IMR-90 (cell line): ENCODE measurements around the gene ZBTB38. TPM values are rescaled to one million over a fixed set of nuclear protein-coding genes. Genes with fewer than 3 reads are reported as not detected.

Experiments
- ATAC-seq: fragments of 200-7000 bp; cut with Tn5 transposase; 2 replicates; pipeline ENCODE4 v1.9.1; 2020; ENCODE audit warnings: low read depth, mild to moderate bottlenecking, moderate library complexity
- BruUV-seq: library from RNA; stranded (reverse); fragments of 400-500 nt; replicated peaks from 2 replicates; lab custom pipeline; 2021; lab: Mats Ljungman, UMichigan
- CTCF ChIA-PET: fragments of 300-600 bp; formaldehyde crosslinking; extraction: SDS; loops from one replicate; lab custom pipeline; 2021; ENCODE audit warnings: antibody characterized with exemption; lab: Yijun Ruan, JAX
- POLR2A ChIA-PET: fragments of 300-600 bp; sonication (Branson Sonifier 250); formaldehyde crosslinking; loops from one replicate; lab custom pipeline; 2022; ENCODE audit warnings: antibody characterized with exemption; ENCODE audit not compliant: unreplicated experiment; lab: Charles Lee
- DNase-seq: peaks from one replicate; pipeline ENCODE4 v3.0.0; 2013
- H2AFZ ChIP-seq: replicated peaks from 2 replicates; pipeline ENCODE3; 2013; ENCODE audit warnings: low read length, mild to moderate bottlenecking; ENCODE audit not compliant: poor library complexity
- H2AK5ac ChIP-seq: 2 replicates; pipeline ENCODE4 v1.6.1; 2013; ENCODE audit warnings: low read depth, low read length, inconsistent platforms
- H2AK9ac ChIP-seq: replicated peaks from 2 replicates; pipeline ENCODE3; 2013; ENCODE audit warnings: mild to moderate bottlenecking, low read depth, low read length, moderate library complexity; ENCODE audit not compliant: poor library complexity
- H2BK120ac ChIP-seq: 2 replicates; pipeline ENCODE4 v1.6.1; 2013; ENCODE audit warnings: low read depth, low read length, inconsistent platforms
- H2BK15ac ChIP-seq: 3 replicates; pipeline ENCODE4 v1.6.1; 2013; ENCODE audit warnings: low read depth, low read length, inconsistent platforms
- H2BK20ac ChIP-seq: 2 replicates; pipeline ENCODE4 v1.6.1; 2013; ENCODE audit warnings: low read depth, mild to moderate bottlenecking, inconsistent platforms, low read length, moderate library complexity
- H2BK5ac ChIP-seq: 2 replicates; pipeline ENCODE4 v1.6.1; 2013; ENCODE audit warnings: mild to moderate bottlenecking, low read depth, low read length, inconsistent platforms; ENCODE audit not compliant: poor library complexity, severe bottlenecking
- H3K14ac ChIP-seq: replicated peaks from 2 replicates; pipeline ENCODE4 v1.6.1; 2013; ENCODE audit warnings: low read depth, low read length, inconsistent platforms
- H3K18ac ChIP-seq: 2 replicates; pipeline ENCODE4 v1.6.1; 2013; ENCODE audit warnings: low read depth, low read length, control low read depth
- H3K23ac ChIP-seq: 2 replicates; pipeline ENCODE4 v1.6.1; 2013; ENCODE audit warnings: low read depth, low read length, inconsistent platforms
- H3K27ac ChIP-seq: 2 replicates; pipeline ENCODE4 v1.5.1; 2013; ENCODE audit warnings: mild to moderate bottlenecking, control low read depth, low read length; ENCODE audit not compliant: insufficient read depth
- H3K27me3 ChIP-seq: 2 replicates; pipeline ENCODE4 v1.6.1; 2013; ENCODE audit warnings: low read length; ENCODE audit not compliant: control insufficient read depth, insufficient read depth
- H3K36me3 ChIP-seq: 2 replicates; pipeline ENCODE4 v1.6.1; 2013; ENCODE audit warnings: low read length, mixed read lengths; ENCODE audit not compliant: control insufficient read depth, insufficient read depth
- H3K4ac ChIP-seq: 2 replicates; pipeline ENCODE4 v1.6.1; 2013; ENCODE audit warnings: low read depth, low read length, inconsistent platforms
- H3K4me1 ChIP-seq: 2 replicates; pipeline ENCODE4 v1.6.1; 2013; ENCODE audit warnings: low read length, mixed read lengths; ENCODE audit not compliant: control insufficient read depth, insufficient read depth
- H3K4me2 ChIP-seq: 2 replicates; pipeline ENCODE4 v1.6.1; 2013; ENCODE audit warnings: low read depth, mild to moderate bottlenecking, control low read depth, low read length, moderate library complexity
- H3K4me3 ChIP-seq: 2 replicates; pipeline ENCODE4 v1.5.1; 2013; ENCODE audit warnings: low read depth, mild to moderate bottlenecking, control low read depth, low read length, moderate library complexity; ENCODE audit not compliant: insufficient read depth
- H3K56ac ChIP-seq: 2 replicates; pipeline ENCODE4 v1.6.1; 2013; ENCODE audit warnings: low read length, inconsistent platforms; ENCODE audit not compliant: insufficient read depth; ENCODE audit errors: extremely low read depth
- H3K79me1 ChIP-seq, 2 experiments: 2 replicates each; pipeline ENCODE4 v1.6.1; 2013; ENCODE audit warnings: low read length in 2 of 2, inconsistent platforms in 1 of 2, low read depth in 1 of 2
- H3K9ac ChIP-seq: 2 replicates; pipeline ENCODE4 v1.6.1; 2013; ENCODE audit warnings: low read depth, low read length, control low read depth
- H3K9me1 ChIP-seq: 2 replicates; pipeline ENCODE4 v1.6.1; 2013; ENCODE audit warnings: low read length, inconsistent platforms; ENCODE audit not compliant: insufficient read depth
- H3K9me3 ChIP-seq: 2 replicates; pipeline ENCODE4 v1.6.1; 2013; ENCODE audit warnings: low read length; ENCODE audit not compliant: control insufficient read depth, insufficient read depth
- H4K20me1 ChIP-seq: 2 replicates; pipeline ENCODE4 v1.6.1; 2013; ENCODE audit warnings: low read length, inconsistent platforms; ENCODE audit not compliant: insufficient read depth
- H4K5ac ChIP-seq: 2 replicates; pipeline ENCODE4 v1.6.1; 2013; ENCODE audit warnings: mild to moderate bottlenecking, low read depth, low read length, control low read depth
- H4K8ac ChIP-seq, 2 experiments: 2 replicates each; pipeline ENCODE4 v1.6.1; 2013; ENCODE audit warnings: low read depth in 2 of 2, low read length in 2 of 2, control low read depth in 1 of 2, inconsistent platforms in 1 of 2
- H4K91ac ChIP-seq: 2 replicates; pipeline ENCODE4 v1.6.1; 2013; ENCODE audit warnings: low read depth, low read length, inconsistent platforms; ENCODE audit not compliant: insufficient read depth
- BHLHE40 ChIP-seq: fragments of 150-350 bp; IDR thresholded peaks from 2 replicates; pipeline ENCODE4 v1.6.1; 2016; ENCODE audit warnings: mild to moderate bottlenecking, low read depth, low read length
- CEBPB ChIP-seq: IDR thresholded peaks from 2 replicates; pipeline ENCODE4 v1.6.1; 2012; ENCODE audit warnings: low read depth, low read length, improper control_type of control experiment
- CHD1 ChIP-seq: IDR thresholded peaks from 2 replicates; pipeline ENCODE4 v1.6.1; 2012; ENCODE audit warnings: low read depth, low read length, improper control_type of control experiment
- ELK1 ChIP-seq: fragments of 150-350 bp; IDR thresholded peaks from 2 replicates; pipeline ENCODE4 v1.6.1; 2016; ENCODE audit warnings: low read depth, mild to moderate bottlenecking, low read length, moderate library complexity, borderline replicate concordance
- FOS ChIP-seq: fragments of 150-350 bp; IDR thresholded peaks from 2 replicates; pipeline ENCODE4 v1.6.1; 2016; ENCODE audit warnings: low read depth, low read length
- MAZ ChIP-seq: IDR thresholded peaks from 2 replicates; pipeline ENCODE4 v1.6.1; 2012; ENCODE audit warnings: low read depth, mild to moderate bottlenecking, low read length, improper control_type of control experiment, moderate library complexity, borderline replicate concordance
- MXI1 ChIP-seq: IDR thresholded peaks from 2 replicates; pipeline ENCODE4 v1.6.1; 2012; ENCODE audit warnings: low read depth, mild to moderate bottlenecking, low read length, moderate library complexity, borderline replicate concordance
- NFE2L2 ChIP-seq: fragments of 150-350 bp; IDR thresholded peaks from 2 replicates; pipeline ENCODE4 v1.6.1; 2016; ENCODE audit warnings: low read depth, mild to moderate bottlenecking, low read length
- POLR2A ChIP-seq: IDR thresholded peaks from 2 replicates; pipeline ENCODE4 v1.6.1; 2012; ENCODE audit warnings: mild to moderate bottlenecking, low read depth, low read length
- RAD21 ChIP-seq: IDR thresholded peaks from 2 replicates; pipeline ENCODE4 v1.6.1; 2012; ENCODE audit warnings: low read length, improper control_type of control experiment
- RCOR1 ChIP-seq: IDR thresholded peaks from 2 replicates; pipeline ENCODE4 v1.6.1; 2012; ENCODE audit warnings: mild to moderate bottlenecking, low read length, improper control_type of control experiment; ENCODE audit not compliant: insufficient replicate concordance
- SMC3 ChIP-seq: fragments of 150-350 bp; IDR thresholded peaks from 2 replicates; pipeline ENCODE4 v1.6.1; 2016; ENCODE audit warnings: low read depth, mild to moderate bottlenecking, antibody characterized with exemption, low read length, moderate library complexity
- USF2 ChIP-seq: fragments of 150-350 bp; IDR thresholded peaks from 2 replicates; pipeline ENCODE4 v1.6.1; 2017; ENCODE audit warnings: mild to moderate bottlenecking, antibody characterized with exemption, low read length, low read depth
- WGBS, 2 experiments: methylation state at CpG; one replicate each; pipeline versions ENCODE4 v1.1.5 to v1.1.7; 2013; ENCODE audit warnings: missing lambda C conversion rate in 2 of 2; ENCODE audit not compliant: insufficient read length in 1 of 2; ENCODE audit errors: extremely low coverage in 2 of 2; 5-methylcytosine and 5-hydroxymethylcytosine counted together
- dilution Hi-C: fragments of 300-500 bp; cut with HindIII; formaldehyde crosslinking; loops from one replicate; pipeline ENCODE4 v1.14.3; 2018; ENCODE audit warnings: low sequenced_read_pairs; ENCODE audit not compliant: unreplicated experiment
- in situ Hi-C: fragments of 300-500 bp; cut with MboI; formaldehyde crosslinking; loops from 3 replicates; pipeline ENCODE4 v1.14.3; 2019; ENCODE audit warnings: low sequenced_read_pairs, inconsistent platforms, mixed read lengths
- intact Hi-C: fragments of 100-400 bp; cut with micrococcal nuclease; formaldehyde crosslinking; loops from 2 replicates; pipeline ENCODE4 v1.10.0; 2022
- polyA plus RNA-seq, 3 experiments: library from polyadenylated mRNA; depleted of rRNA; stranded (reverse); fragments of >200 nt; gene quantifications; 2 replicates each; pipeline ENCODE4 v1.2.3, GENCODE V29; 2012; ENCODE audit warnings: low replicate concordance in 1 of 3
- total RNA-seq: library from RNA; depleted of rRNA; stranded (reverse); fragments of >200 nt; gene quantifications from 2 replicates; pipeline ENCODE4 v1.2.3, GENCODE V29; 2012

ZBTB38 gene
- total and polyA plus RNA-seq, 2 of the 4 experiments (the other 2 are of a cell fraction), result 44.9 to 274 TPM

- TF ChIP-seq FOS, result peak; percentile 18; the same call in 1 of the 2 replicates
- TF ChIP-seq SMC3, result no peak
- TF ChIP-seq RAD21, result no peak
Measured at GRCh38 chr3:141336672-141337522, 31.4 kb upstream of the ZBTB38 start (continued).

GRCh38 chr3:141337523-141337854 is 30.8 kb upstream of the ZBTB38 start:
- no peak overlapping the region for H3K4me3 ChIP-seq
- no TSS peak for BruUV-seq
- dilution Hi-C loops, result no loop called here
- H2BK5ac ChIP-seq, result peak overlapping the region; percentile 73
- H4K8ac ChIP-seq, result peak overlapping the region; percentile 60 to 80
- in situ Hi-C loops, result loop anchor here (25.0 kb wide), 1 partner anchor 550 kb away; the partner anchor contains the start of gene ATP1B3
- H2BK20ac ChIP-seq, result peak overlapping the region; percentile 91
- DNase-seq, result no peak
- intact Hi-C loops, result no loop called here
- peak overlapping the region; percentile 93; the same call in 1 of the 2 replicates for H4K5ac ChIP-seq
- H3K56ac ChIP-seq, result peak overlapping the region; percentile 17; the same call in 1 of the 2 replicates
- H3K79me1 ChIP-seq, result peaks cover 0 to 21% of the 10 kb centered on the region in 2 experiments; a peak in 3 of 4 replicates
- H3K23ac ChIP-seq, result no peak overlapping the region
- no peak overlapping the region for H2AFZ ChIP-seq
- H3K9me1 ChIP-seq, result peaks cover 25% of the 10 kb centered on the region
- H3K18ac ChIP-seq, result peak overlapping the region; percentile 88; the same call in 1 of the 2 replicates
- H3K14ac ChIP-seq, result peak overlapping the region; percentile 4; the same call in 1 of the 2 replicates
- peak overlapping the region; percentile 56 for H4K91ac ChIP-seq
- H2BK15ac ChIP-seq, result 0 out of 3 replicates have a peak overlapping the region, but pooled peaks have one; percentile 76
- H3K4me1 ChIP-seq, result peaks cover 28% of the 10 kb centered on the region
- peak overlapping the region; percentile 87 for H2BK120ac ChIP-seq
- H4K20me1 ChIP-seq, result no peaks in the 10 kb centered on the region
- no peaks in the 10 kb centered on the region; the same call in 1 of the 2 replicates for H3K9me3 ChIP-seq
- no peak overlapping the region for H3K27ac ChIP-seq
- H2AK9ac ChIP-seq, result no peak overlapping the region
- CTCF ChIA-PET, result interaction anchor here (1.0 to 1.2 kb wide), 2 partner anchors 23 to 94 kb away, joined by 3 read pairs; no protein-coding TSS in a partner anchor
- H3K4me2 ChIP-seq, result no peak overlapping the region; the same call in 1 of the 2 replicates
- POLR2A ChIA-PET, result interaction anchor here (0.8 kb wide), 1 partner anchor 29 kb away, joined by 3 read pairs; no protein-coding TSS in a partner anchor
- WGBS, 2 experiments, result no CpG with 5 or more reads among the region's 1 CpG
- H3K36me3 ChIP-seq, result no peaks in the 10 kb centered on the region
- H3K9ac ChIP-seq, result no peak overlapping the region; the same call in 1 of the 2 replicates
- ATAC-seq, result no peak
- peak overlapping the region; percentile 73; the same call in 1 of the 2 replicates for H3K4ac ChIP-seq
- no peak overlapping the region for H2AK5ac ChIP-seq
- H3K27me3 ChIP-seq, result no peaks in the 10 kb centered on the region
- TF ChIP-seq MAZ (no peak), RCOR1 (no peak), MXI1 (no peak), RAD21 (no peak), CEBPB (no peak), NFE2L2 (no peak), SMC3 (no peak), USF2 (no peak), FOS (no peak), CHD1 (no peak), ELK1 (no peak), POLR2A (no peak), BHLHE40 (no peak)
